ENCODE measurements around the gene MALAT1. TPM values are rescaled to one million over a fixed set of nuclear protein-coding genes. Genes with fewer than 3 reads are reported as not detected.
A peak's percentile ranks its signal among the peaks of the same experiment; 100 is the strongest.

MALAT1 gene
- total and polyA plus RNA-seq, 10 of the 15 experiments (the other 5 are each of a cell fraction or from before 2014, with no cell fraction given) = 448 to 8,160 (median 2,019) TPM

- TF ChIP-seq EZH2 (IDR thresholded peaks at IDR 0.05; ENCODE audit: borderline replicate concordance, control insufficient read depth, low read depth, low read length) = no peak
- TF ChIP-seq, protein P1, sequence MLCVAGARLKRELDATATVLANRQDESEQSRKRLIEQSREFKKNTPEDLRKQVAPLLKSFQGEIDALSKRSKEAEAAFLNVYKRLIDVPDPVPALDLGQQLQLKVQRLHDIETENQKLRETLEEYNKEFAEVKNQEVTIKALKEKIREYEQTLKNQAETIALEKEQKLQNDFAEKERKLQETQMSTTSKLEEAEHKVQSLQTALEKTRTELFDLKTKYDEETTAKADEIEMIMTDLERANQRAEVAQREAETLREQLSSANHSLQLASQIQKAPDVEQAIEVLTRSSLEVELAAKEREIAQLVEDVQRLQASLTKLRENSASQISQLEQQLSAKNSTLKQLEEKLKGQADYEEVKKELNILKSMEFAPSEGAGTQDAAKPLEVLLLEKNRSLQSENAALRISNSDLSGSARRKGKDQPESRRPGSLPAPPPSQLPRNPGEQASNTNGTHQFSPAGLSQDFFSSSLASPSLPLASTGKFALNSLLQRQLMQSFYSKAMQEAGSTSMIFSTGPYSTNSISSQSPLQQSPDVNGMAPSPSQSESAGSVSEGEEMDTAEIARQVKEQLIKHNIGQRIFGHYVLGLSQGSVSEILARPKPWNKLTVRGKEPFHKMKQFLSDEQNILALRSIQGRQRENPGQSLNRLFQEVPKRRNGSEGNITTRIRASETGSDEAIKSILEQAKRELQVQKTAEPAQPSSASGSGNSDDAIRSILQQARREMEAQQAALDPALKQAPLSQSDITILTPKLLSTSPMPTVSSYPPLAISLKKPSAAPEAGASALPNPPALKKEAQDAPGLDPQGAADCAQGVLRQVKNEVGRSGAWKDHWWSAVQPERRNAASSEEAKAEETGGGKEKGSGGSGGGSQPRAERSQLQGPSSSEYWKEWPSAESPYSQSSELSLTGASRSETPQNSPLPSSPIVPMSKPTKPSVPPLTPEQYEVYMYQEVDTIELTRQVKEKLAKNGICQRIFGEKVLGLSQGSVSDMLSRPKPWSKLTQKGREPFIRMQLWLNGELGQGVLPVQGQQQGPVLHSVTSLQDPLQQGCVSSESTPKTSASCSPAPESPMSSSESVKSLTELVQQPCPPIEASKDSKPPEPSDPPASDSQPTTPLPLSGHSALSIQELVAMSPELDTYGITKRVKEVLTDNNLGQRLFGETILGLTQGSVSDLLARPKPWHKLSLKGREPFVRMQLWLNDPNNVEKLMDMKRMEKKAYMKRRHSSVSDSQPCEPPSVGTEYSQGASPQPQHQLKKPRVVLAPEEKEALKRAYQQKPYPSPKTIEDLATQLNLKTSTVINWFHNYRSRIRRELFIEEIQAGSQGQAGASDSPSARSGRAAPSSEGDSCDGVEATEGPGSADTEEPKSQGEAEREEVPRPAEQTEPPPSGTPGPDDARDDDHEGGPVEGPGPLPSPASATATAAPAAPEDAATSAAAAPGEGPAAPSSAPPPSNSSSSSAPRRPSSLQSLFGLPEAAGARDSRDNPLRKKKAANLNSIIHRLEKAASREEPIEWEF (IDR thresholded peaks at IDR 0.05; ENCODE audit: insufficient replicate concordance, low read depth, low read length) = no peak
- TF ChIP-seq SMARCA5 (IDR thresholded peaks at IDR 0.05) = peak; percentile 92
- TF ChIP-seq RB1 (IDR thresholded peaks at IDR 0.05; ENCODE audit: borderline replicate concordance) = peak; percentile 53; the same call in 1 of the 2 replicates
- no peak for TF ChIP-seq POLR2AphosphoS2 (IDR thresholded peaks at IDR 0.05; ENCODE audit: low read depth, low read length)
- no peak for TF ChIP-seq MYC (IDR thresholded peaks at IDR 0.05; ENCODE audit: insufficient read depth, insufficient read length, insufficient replicate concordance, low read length, severe bottlenecking)
- peak; percentile 54; the same call in 1 of the 2 replicates for TF ChIP-seq CREB1 (IDR thresholded peaks at IDR 0.05; ENCODE audit: low read depth)
- no peak for TF ChIP-seq SMC3 (IDR thresholded peaks at IDR 0.05; ENCODE audit: borderline replicate concordance, low read length)
- no peak for TF ChIP-seq YY1 (IDR thresholded peaks at IDR 0.05; ENCODE audit: low read depth, low read length)
- TF ChIP-seq, protein P2, sequence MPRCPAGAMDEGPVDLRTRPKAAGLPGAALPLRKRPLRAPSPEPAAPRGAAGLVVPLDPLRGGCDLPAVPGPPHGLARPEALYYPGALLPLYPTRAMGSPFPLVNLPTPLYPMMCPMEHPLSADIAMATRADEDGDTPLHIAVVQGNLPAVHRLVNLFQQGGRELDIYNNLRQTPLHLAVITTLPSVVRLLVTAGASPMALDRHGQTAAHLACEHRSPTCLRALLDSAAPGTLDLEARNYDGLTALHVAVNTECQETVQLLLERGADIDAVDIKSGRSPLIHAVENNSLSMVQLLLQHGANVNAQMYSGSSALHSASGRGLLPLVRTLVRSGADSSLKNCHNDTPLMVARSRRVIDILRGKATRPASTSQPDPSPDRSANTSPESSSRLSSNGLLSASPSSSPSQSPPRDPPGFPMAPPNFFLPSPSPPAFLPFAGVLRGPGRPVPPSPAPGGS (IDR thresholded peaks at IDR 0.05; ENCODE audit: borderline replicate concordance, insufficient read depth, low read depth, low read length, poor library complexity, severe bottlenecking) = no peak
- TF ChIP-seq WRNIP1 (IDR thresholded peaks at IDR 0.05; ENCODE audit: borderline replicate concordance, low read depth, low read length) = no peak
- TF ChIP-seq ATF2 (IDR thresholded peaks at IDR 0.05; ENCODE audit: low read length) = no peak
- no peak for TF ChIP-seq HDGF (IDR thresholded peaks at IDR 0.05)
- TF ChIP-seq TARDBP (IDR thresholded peaks at IDR 0.05; ENCODE audit: borderline replicate concordance) = no peak
- TF ChIP-seq, protein P3, sequence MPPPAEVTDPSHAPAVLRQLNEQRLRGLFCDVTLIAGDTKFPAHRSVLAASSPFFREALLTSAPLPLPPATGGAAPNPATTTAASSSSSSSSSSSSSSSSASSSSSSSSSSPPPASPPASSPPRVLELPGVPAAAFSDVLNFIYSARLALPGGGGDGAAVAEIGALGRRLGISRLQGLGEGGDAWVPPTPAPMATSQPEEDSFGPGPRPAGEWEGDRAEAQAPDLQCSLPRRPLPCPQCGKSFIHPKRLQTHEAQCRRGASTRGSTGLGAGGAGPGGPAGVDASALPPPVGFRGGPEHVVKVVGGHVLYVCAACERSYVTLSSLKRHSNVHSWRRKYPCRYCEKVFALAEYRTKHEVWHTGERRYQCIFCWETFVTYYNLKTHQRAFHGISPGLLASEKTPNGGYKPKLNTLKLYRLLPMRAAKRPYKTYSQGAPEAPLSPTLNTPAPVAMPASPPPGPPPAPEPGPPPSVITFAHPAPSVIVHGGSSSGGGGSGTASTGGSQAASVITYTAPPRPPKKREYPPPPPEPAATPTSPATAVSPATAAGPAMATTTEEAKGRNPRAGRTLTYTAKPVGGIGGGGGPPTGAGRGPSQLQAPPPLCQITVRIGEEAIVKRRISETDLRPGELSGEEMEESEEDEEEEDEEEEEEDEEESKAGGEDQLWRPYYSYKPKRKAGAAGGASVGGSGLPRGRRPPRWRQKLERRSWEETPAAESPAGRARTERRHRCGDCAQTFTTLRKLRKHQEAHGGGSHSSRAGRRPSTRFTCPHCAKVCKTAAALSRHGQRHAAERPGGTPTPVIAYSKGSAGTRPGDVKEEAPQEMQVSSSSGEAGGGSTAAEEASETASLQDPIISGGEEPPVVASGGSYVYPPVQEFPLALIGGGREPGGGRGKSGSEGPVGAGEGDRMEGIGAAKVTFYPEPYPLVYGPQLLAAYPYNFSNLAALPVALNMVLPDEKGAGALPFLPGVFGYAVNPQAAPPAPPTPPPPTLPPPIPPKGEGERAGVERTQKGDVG (CRISPR knock-in tag; IDR thresholded peaks at IDR 0.05) = no peak
- TF ChIP-seq SPI1 (IDR thresholded peaks at IDR 0.05; ENCODE audit: borderline replicate concordance, insufficient read depth, low read depth, low read length) = no peak
- no peak for TF ChIP-seq IRF4 (IDR thresholded peaks at IDR 0.05; ENCODE audit: low read depth, low read length)
Measured at GRCh38 chr11:65524741-65525545, 26.1 kb downstream of the MALAT1 start, which contains the start of gene SCYL1 (continued).

Data from GM12878 (cell line).